DND-41 (cell line): ENCODE data around the gene LDLRAD2.

Source experiments
- EZH2 ChIP-seq: IDR thresholded peaks from 3 replicates; pipeline ENCODE4 v1.6.1; 2012; ENCODE audit warnings: borderline replicate concordance, low read depth, mild to moderate bottlenecking, moderate library complexity, low read length, inconsistent platforms; ENCODE audit not compliant: severe bottlenecking
- TF ChIP-seq, protein P1 (sequence below): IDR thresholded peaks from 2 replicates; pipeline ENCODE4 v1.5.1; 2012; ENCODE audit warnings: borderline replicate concordance, low read length, moderate library complexity, mild to moderate bottlenecking; ENCODE audit not compliant: poor library complexity, severe bottlenecking; ENCODE audit errors: extremely low read depth

DNA sequence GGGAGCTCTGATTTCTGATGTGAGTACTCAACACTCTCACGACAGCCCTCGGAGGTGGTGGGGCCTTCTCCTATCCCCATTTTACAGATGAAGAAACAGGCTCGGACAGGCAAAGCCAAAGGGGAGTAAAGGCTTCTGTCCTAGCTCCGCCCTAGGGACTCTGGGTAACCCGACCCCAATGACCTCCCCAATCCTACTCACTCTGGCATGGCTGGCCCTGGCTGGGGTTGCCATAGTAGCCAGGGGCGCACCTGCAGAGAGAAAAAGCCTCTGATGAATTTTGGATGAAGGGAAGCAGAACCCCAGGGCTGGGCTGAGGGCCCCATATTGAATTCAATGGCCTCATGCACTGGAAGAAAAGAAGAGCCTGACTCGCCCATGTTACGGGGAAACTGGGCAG lies 61.1 kb downstream of the LDLRAD2 start:
- TF ChIP-seq, protein P1, sequence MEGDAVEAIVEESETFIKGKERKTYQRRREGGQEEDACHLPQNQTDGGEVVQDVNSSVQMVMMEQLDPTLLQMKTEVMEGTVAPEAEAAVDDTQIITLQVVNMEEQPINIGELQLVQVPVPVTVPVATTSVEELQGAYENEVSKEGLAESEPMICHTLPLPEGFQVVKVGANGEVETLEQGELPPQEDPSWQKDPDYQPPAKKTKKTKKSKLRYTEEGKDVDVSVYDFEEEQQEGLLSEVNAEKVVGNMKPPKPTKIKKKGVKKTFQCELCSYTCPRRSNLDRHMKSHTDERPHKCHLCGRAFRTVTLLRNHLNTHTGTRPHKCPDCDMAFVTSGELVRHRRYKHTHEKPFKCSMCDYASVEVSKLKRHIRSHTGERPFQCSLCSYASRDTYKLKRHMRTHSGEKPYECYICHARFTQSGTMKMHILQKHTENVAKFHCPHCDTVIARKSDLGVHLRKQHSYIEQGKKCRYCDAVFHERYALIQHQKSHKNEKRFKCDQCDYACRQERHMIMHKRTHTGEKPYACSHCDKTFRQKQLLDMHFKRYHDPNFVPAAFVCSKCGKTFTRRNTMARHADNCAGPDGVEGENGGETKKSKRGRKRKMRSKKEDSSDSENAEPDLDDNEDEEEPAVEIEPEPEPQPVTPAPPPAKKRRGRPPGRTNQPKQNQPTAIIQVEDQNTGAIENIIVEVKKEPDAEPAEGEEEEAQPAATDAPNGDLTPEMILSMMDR, result no peak
- TF ChIP-seq EZH2, result no peak
